Tongue (tissue), 2 donors: ENCODE measurements around the gene AGAP1. TPM values are rescaled to one million over a fixed set of nuclear protein-coding genes. Genes with fewer than 3 reads are reported as not detected.
A peak's percentile ranks its signal among the peaks of the same experiment; 100 is the strongest.

Source experiments
- DNase-seq: peaks from one replicate; pipeline ENCODE4 v3.0.0-alpha.2; 2015
- total RNA-seq: library from RNA; depleted of rRNA; stranded (reverse); fragments of >200 nt; gene quantifications from one replicate; pipeline ENCODE4 v1.2.3, GENCODE V29; 2014

Gene AGAP1
- total RNA-seq, 1 donor from 2014 or later: 33.0 TPM

- peak; percentile 47 for DNase-seq
These were observed 171.9 kb downstream of the AGAP1 start for GRCh38 chr2:235665661-235666212.

DNA sequence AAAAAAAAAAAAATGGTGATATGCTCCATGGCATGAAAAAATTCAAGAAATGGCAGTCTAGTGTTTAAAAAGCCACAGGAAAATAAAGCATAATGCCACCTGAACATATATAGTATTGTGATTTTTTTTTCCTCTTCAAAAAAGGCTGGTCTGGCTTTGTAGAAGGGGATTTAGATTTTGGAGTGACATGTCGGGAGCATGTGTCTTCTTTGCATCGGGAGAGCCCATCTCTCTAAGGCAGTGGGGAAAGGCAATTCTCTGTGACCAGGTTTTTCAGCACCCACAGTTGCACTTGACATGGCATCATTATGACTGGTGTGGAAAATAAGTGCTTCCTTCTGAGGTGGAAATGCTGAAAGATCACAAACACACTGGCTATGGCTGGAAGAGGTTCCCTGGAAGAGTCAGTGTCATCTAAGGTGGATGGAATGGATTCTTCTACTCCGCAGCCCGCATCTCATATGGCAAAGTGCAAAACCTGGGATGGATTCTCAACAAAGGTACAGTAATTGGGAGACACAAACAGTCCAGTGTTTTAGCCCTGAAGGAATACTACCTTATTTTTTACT is 172.5 kb downstream of the AGAP1 start:
- peak; percentile 94 for DNase-seq

DNA sequence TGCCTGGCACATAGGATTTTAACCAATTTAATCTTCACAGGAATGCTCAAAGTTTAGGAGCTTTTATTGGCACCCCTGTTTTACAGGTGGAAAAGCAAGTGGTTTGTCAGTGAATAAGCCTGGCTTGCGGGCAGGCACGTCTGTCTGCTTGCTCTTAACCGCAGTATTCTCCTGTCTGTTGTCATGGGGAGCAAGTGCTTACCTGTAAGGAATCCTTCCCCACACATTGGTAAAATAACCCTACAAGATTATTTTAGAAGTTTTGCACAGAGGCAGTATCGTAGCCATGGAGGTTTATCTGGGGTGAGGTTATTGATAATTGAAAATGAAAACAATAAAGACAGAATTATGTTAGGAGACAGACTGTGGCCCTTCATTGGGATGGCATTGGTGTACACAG is 174.9 kb downstream of the AGAP1 start:
- no peak for DNase-seq

GRCh38 chr2:235669269-235669831 is 175.5 kb downstream of the AGAP1 start:
- DNase-seq: peak; percentile 90

DNA sequence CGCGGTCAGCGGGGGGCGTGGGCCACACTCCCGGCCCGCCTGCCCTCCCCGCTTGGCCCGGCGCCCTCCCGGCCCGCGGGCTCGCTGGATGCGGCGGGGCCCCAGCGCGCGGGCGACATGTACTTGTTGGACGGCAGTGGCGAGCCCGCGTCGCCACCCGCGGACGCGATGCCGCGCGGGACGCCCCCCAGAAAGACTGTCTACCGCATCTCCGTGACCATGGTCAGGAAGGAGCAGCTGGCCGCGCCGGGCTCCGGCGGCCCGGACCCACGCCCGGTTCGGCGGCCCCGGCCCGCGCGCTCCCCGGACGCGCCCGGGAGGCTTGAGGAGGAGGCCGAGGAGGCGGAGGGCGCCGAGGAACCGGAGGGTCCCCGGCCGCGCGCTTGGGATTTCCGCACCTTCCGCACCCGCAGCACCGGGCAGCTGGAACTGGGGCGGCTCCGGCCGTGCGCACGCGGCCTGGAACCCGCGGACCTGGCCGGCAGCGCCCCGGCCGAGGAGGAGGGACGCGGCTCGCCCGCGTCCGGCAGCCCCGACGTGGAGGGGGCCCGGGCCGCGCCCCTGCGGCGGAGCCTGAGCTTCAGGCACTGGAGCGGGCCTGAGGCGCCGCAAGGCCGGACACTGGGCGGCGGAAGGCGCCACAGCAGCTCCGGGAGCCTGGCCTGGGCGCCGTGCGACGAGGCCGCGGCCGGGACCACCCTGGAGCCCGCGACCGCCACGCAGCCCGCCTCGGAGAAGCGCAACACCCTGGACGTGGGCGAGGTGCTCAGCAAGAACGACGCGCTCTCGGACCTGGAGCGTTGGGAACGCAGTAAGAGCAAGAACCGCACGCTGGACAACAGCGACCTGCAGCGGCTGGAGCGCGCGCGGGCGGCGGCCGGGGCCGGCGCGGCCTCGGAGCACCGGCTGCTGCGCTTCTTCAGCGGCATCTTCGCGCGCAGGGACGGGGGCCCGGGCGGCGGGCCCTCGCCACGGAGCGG is 176.4 kb downstream of the AGAP1 start:
- DNase-seq: peak; percentile 88

DNA sequence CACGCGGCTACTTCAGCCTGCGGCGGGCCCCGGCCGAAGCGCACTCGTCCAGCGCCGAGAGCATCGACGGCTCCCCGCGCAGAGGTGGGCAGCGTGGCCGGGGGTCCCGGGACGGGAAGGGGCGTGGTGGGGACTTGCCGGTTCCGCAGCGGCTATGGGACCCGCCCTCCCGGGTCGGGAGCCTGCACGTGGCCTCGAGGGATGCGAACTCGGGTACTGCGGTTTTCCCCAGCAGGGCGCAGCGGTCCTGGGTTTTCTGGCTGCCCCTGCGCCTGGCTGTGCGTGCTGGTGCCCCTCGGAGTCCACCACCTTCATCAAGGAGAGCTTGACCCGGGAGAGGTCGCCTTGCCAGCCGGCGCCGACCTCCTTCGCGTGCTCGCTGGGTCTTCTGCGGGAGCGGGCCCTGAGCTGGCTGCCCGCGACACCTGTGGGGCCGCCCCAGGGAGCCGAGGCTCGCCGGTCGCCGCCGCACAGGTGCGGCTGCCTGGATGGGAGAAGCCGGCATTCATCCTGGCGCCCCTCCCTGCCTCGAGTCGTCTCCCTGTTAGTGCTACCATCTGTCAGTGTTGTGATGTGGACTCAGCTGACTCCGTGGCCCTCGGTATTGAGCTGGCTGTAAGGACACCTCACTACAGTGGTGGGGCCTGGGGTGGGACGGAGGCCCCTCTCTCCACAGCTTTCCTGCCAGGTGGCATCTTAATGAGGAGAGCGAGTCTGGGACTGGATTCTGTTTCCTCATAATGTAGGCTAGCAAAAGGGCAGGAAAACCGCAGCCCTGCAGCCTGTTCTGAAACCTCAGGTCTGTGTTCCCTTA is 177.3 kb downstream of the AGAP1 start:
- no peak for DNase-seq

GRCh38 chr2:235672720-235673119 is 178.9 kb downstream of the AGAP1 start:
- no peak for DNase-seq

DNA sequence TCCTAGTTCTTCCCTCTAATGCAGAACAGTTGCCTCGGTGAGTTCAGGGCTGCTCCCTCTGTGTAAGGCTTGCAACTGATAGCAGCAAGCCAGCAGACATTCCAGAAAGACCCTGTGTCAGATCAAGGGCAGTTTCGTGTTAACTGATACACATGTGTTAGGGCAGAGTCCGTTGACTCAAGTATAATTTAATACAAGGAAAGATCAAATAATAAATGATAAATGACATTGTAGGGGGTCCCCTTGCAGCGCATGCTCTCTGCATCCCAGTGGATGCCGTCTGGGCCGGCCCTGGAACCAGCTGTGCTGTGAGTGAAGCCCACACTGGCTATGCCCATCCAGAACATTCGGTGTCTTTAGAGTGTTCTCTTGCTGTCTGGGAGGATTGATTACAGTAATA is 180.3 kb downstream of the AGAP1 start:
- no peak for DNase-seq

DNA sequence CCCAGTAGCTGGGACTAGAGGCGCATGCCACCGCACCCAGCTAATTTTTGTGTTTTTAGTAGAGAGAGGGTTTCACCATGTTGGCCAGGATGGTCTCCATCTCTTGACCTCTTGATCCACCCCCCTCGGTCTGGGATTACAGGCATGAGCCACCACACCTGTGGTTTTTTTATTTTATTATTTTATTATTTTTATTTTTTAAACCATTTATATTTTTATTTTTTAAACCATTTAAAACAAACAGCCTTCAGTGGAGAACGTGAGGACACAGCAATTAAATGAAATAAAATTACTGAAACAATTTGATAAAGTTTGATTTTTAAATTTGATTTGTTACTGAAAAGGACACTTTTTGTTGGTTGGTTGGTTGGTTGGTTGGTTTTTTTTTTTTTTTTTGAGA is 181.0 kb downstream of the AGAP1 start:
- no peak for DNase-seq

DNA sequence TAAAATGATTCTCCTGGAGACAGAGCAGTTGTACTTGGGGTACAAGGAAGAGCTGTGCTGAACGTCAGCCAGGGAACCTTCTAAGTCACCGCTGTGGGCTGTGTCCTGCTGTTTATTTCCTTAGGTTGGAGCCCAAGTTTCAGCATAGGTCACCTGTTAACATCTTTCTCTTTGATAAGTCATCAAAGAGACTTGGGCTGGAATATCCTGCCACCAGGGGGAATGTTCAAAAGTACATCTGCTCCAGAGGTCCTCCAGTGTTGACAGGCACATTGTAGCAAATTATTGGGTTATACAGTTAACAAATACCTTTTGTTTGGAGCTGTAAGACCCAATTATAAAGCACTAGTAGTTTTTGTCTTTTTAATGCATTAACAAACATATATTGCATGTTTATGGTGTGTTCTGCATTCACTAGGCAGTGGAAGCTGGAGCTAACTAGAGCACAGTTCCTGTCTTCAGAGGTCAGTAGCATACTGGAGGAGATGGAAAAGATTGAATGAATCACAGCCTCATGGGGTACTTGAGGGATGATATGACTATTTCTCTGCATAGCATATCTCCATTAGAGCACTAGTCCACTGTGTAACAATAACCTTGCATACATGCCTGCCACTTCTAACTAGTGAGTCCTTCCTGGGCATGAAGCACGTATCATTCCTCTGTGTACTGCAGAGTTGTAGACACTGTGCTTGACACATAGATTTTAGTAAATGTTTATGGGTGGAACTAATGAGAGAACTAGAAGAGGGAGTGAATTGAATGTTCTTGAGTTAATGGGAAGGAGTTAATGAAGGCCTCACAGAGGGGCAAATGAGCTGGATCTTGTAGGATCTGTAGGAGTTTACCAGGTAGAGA is 182.1 kb downstream of the AGAP1 start:
- DNase-seq: no peak

DNA sequence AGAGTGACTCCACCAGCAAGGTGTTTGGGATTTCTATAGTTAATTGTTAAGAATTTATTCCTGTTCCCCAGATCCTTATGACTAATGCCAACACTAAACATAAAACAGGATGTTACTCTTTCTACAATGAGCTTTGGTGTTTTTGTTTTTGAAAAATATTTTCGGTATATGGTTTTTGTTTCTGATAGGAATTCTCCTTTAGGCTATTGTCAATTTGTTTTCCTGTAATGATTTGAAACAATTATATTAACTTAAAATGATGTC is 182.6 kb downstream of the AGAP1 start:
- DNase-seq: no peak

- no peak for DNase-seq
These were observed 183.5 kb downstream of the AGAP1 start for GRCh38 chr2:235677276-235677788.

DNA sequence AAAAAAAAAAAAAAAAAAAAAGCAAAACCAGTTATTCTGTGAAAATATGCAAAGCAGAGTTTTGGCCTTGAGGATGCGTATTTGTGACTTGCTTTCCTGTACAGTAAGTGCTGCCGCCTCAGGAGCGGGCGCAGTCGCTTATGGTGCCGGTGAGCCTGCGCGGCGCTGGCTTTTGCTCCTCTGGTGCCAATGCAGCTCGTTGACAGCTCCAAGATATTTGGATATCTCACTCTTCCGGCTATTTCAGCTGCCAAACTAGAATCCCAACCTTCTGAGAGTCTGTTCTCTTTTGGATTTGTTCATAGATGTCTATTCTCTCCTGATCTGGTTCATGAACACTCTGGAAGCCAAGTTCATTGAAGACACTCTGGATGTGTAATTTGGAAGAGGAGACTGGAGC is 184.1 kb downstream of the AGAP1 start:
- no peak for DNase-seq

DNA sequence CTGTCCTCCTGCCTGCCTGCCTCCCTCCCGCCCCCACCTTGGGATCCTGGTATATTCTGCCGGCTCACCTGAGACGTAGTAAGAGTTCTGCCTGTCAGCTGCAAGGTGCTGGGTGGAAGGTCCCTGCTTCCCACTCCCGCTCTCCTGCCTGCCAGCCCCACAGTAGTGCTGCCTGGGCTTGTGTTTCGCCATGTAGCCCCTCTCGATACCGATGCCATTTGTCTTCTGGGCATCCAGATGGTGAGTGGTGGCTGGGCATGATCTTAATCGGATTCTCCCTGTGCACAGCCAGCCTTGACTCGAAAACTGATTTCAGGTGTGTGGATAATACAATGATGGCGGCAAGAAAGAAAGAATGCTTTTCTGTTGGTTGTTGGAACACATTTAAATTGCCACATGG is 184.9 kb downstream of the AGAP1 start:
- no peak for DNase-seq

- no peak for DNase-seq
These were observed 185.6 kb downstream of the AGAP1 start for GRCh38 chr2:235679471-235679870.

GRCh38 chr2:235685024-235685721 is 191.3 kb downstream of the AGAP1 start:
- no peak for DNase-seq

DNA sequence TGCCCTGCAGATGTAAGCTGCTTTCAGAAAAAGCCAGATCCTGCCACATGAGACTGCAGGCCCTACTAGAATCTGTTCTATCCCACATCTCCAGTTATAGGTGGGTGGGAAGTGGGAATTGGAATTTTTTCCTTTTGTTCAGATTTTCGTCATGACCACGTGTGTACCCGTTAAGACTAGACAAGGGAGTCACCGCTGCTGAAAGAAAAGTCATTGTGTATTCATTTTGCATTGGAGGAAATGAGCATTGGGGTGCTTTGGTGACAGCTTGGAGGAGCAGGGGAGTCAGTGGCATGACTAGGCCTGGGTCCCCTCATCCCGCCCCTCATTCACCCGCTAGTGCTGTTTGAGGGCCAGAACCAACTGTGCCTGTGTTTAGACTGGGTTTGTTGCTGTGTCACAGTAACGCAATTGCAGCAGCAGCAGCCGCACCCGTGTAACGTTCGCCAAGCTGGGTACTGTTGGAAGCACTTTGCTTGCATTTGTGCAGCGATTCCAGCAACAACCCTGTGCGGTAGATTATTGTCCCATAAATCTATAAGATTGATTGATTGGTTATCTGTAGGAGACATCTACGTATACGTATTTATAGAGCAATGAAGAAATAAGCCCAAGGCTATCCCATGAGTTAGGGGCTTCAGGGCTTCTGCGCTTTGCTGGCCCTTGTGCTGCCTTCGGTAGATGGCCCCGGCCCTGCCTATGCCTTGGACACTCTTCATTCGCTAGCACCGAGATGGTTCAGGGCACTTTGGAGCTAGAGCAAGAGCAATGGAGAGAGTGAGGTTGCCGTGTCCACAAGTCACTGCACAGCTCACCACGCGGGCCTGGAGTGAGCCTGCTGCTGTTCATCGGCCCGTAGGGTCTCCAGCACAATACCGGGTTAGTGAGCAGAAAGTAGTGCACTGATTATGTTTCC is 194.9 kb downstream of the AGAP1 start:
- no peak for DNase-seq

- no peak for DNase-seq
These were observed 195.6 kb downstream of the AGAP1 start for GRCh38 chr2:235689427-235689853.

DNA sequence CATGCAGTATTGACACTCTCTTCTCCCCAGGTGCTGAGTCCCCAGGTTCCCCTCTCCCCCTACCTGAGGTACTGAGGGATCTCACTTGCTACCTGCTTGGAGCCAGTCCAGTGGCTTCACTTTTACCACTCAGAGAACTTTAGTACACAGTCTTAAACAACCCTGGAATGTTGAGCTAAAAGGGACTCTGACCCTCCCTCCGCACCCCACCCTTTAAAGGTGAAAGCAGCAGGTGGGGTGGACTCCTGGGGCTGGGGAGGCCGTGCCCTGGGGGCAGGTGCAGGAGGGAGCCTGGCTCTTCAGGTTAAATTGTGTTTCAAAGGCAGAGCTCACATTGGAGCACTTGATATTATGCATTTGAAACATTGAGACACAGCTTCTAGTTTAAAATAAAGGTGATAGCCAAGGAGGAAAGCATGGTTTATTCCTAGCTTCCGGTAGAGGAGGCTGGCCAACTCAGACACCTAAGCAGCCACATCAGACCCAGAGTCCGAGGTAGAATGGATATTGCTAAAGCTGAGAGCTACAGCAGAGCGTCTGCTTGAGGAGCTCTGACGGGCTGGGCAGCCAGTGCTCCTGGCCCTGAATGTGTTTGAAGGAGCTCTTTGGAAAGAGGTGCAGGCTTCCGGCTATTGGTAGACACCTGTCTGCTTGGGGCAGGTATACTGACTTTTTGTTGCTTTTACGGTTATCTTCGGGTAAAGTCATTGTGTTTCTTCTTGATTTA is 196.4 kb downstream of the AGAP1 start:
- DNase-seq: no peak
